ENCODE data around the gene THADA.

DNA sequence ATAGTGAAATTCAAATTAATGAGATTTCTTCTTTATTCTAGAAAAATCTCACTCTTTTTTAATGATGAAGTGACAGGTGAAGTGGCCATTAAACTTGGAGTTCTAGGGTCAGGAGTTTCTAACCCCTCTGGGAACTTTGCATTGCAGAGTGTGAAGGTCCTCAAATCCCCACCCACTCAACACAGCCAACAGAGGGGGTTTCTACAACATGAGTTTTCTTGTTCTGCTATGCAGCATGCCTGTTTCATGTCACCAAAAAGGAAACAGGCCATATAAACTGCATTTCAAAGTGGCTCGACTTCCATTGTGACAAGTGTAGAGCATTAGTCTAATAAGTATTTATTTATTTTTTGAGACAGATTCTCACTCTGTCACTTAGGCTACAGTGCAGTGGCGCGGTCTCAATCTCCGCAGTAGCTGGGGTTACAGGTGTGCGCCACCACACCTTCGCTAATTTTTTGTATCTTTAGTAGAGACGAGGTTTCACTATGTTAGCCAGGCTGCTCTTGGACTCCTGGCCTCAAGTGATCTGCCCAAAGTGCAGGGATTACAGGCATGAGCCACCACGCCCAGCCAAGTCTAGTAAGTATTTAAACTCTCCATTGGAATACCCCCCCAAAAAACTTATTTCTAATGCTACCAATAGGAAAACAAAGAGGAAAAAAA lies 223.3 kb downstream of the THADA start:
- TF ChIP-seq ZNF777 (tag by site-specific recombination; IDR thresholded peaks at IDR 0.05; ENCODE audit: borderline replicate concordance) (no peak), ZNF561 (tag by site-specific recombination; IDR thresholded peaks at IDR 0.05; ENCODE audit: borderline replicate concordance) (no peak), HOXA7 (CRISPR knock-in tag; IDR thresholded peaks at IDR 0.05; ENCODE audit: borderline replicate concordance) (no peak), TRIM28 (IDR thresholded peaks at IDR 0.05; ENCODE audit: borderline replicate concordance, low read length) (no peak), ZNF324 (tag by site-specific recombination; IDR thresholded peaks at IDR 0.05) (no peak), KLF16 (tag by site-specific recombination; IDR thresholded peaks at IDR 0.05) (no peak), ZNF10 (tag by site-specific recombination; IDR thresholded peaks at IDR 0.05) (no peak), KLF8 (tag by site-specific recombination; IDR thresholded peaks at IDR 0.05) (no peak), KLF10 (tag by site-specific recombination; IDR thresholded peaks at IDR 0.05) (no peak), REST (tag by site-specific recombination; IDR thresholded peaks at IDR 0.05) (no peak), ZSCAN30 (tag by site-specific recombination; IDR thresholded peaks at IDR 0.05) (no peak)
- TF ChIP-seq, protein P1, sequence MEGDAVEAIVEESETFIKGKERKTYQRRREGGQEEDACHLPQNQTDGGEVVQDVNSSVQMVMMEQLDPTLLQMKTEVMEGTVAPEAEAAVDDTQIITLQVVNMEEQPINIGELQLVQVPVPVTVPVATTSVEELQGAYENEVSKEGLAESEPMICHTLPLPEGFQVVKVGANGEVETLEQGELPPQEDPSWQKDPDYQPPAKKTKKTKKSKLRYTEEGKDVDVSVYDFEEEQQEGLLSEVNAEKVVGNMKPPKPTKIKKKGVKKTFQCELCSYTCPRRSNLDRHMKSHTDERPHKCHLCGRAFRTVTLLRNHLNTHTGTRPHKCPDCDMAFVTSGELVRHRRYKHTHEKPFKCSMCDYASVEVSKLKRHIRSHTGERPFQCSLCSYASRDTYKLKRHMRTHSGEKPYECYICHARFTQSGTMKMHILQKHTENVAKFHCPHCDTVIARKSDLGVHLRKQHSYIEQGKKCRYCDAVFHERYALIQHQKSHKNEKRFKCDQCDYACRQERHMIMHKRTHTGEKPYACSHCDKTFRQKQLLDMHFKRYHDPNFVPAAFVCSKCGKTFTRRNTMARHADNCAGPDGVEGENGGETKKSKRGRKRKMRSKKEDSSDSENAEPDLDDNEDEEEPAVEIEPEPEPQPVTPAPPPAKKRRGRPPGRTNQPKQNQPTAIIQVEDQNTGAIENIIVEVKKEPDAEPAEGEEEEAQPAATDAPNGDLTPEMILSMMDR (tag by site-specific recombination; IDR thresholded peaks at IDR 0.05): no peak
- TF ChIP-seq, protein P2, sequence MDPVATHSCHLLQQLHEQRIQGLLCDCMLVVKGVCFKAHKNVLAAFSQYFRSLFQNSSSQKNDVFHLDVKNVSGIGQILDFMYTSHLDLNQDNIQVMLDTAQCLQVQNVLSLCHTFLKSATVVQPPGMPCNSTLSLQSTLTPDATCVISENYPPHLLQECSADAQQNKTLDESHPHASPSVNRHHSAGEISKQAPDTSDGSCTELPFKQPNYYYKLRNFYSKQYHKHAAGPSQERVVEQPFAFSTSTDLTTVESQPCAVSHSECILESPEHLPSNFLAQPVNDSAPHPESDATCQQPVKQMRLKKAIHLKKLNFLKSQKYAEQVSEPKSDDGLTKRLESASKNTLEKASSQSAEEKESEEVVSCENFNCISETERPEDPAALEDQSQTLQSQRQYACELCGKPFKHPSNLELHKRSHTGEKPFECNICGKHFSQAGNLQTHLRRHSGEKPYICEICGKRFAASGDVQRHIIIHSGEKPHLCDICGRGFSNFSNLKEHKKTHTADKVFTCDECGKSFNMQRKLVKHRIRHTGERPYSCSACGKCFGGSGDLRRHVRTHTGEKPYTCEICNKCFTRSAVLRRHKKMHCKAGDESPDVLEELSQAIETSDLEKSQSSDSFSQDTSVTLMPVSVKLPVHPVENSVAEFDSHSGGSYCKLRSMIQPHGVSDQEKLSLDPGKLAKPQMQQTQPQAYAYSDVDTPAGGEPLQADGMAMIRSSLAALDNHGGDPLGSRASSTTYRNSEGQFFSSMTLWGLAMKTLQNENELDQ (tag by site-specific recombination; IDR thresholded peaks at IDR 0.05; ENCODE audit: low read depth): no peak

All from HEK293 (cell line).